Colon (tissue), 2 donors: ENCODE data around the gene MRPL46.
"Not testable (repeated sequence)": the region's sequence is repeated elsewhere in the genome, so short reads cannot be mapped to it uniquely, and the experiment has no call there.

ENCODE experiments used
- FAIRE-seq: peaks from 2 replicates; lab custom pipeline; 2012; peaks lifted over from hg19 to GRCh38; lab: Jason Lieb, UNC
- donor health status: control.
- donor health status: control.

Gene MRPL46

DNA sequence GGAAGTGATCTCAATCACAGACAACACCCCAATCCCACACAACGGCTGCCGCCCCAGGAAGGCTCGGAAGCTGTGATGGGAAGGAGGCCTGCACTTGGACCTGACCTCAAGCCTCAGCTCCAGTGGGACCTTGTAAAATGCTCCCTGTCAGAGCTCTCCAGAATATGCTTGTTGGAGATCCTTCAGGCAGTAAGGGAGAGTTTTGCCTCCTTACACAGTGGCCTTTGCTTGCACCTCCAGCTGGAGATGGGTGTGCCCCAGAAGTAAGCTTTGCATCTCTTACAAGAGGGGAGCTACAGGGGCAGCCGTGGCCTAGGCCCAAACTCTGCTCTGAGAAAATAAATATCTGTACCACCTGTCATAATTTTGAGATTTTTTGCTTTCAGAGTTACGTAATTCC, 10.7 kb upstream of the MRPL46 start:
- FAIRE-seq, result no peak

DNA sequence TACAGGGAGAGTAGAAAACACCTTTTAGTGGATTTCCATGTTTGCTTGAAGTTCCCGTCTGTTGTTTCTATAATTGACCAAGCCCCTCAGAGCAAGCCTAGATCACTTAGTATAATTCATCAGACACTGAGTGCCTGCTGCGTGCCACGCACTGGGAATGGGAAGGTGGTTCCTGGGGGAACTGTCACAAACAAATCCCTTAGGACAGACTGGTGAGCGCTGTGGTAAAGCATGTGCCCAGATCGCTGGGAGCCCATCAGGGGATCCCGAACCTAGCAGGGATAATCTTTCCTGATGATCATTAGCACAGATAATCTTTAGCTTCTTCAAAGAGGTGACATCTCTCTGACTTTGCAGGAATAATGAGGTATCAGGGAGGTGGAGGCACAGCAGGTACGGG, 9.9 kb upstream of the MRPL46 start:
- no peak for FAIRE-seq

DNA sequence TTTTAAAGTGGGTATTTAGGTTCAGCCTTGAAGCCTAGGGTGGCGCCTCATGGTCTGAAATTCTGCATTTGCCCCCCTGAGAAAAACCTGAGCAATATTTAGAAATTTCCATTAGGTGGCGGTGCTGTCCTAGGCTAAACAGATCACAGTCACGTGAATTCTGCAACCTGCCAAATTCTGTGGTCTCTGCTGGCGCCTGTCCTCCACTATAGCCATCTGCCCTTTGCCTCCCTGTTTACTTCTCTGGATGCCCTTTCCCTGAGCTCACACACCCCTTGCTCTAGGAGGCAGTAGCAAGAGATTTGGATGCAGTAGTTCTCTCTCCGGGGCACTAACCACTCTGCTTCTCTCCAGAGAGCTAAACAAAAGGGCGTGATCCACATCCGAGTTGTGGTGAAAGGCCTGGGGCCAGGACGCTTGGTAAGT, 9.5 kb upstream of the MRPL46 start:
- FAIRE-seq, result no peak

DNA sequence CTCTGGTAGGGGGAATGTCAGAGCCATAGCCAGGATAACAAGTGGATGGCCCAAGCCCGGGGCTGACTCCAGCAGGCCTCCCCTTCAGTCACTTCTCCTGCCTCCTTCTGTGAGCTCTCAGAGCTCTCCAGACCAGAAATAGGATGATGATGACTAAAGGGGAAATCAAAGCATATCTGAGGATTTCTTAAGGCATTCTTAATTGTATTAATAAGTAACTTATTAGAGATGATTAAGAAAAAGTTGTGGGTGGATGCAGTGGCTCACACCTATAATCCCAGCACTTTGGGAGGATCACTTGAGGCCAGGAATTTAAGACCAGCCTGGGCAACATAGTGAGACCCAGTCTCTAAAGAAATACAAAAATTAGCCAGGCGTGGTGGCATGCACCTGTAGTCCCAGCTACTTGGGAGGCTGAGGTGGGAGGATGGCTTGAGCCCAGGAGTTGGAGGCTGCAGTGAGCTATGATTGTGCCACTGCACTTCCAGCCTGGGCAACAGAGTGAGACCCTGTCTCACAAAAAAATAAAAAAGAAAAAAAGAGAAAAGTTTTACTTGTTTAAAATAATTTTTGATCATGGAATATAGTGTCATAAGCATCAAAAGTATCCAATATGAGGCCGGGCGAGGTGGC, 6.6 kb upstream of the MRPL46 start:
- not testable (repeated sequence) for FAIRE-seq

DNA sequence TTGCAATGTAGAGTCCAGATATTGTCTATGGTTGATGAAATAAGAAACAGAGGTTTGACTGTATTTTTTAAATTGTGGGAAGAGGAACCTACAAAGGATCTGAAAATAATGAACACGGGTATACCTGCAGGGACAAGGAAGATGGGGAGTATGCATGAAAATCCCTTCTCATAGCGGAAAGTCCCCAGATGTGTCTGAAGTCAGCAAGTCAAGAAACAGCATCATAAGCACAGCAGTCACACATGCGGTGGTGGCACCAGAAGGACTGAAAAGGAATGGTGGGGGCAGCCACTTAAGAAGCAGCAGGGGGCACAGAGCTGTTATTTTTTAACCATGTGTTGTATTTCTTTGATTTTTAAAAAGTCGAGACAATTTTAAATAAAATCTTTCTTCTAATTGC, 5.0 kb upstream of the MRPL46 start:
- no peak for FAIRE-seq

DNA sequence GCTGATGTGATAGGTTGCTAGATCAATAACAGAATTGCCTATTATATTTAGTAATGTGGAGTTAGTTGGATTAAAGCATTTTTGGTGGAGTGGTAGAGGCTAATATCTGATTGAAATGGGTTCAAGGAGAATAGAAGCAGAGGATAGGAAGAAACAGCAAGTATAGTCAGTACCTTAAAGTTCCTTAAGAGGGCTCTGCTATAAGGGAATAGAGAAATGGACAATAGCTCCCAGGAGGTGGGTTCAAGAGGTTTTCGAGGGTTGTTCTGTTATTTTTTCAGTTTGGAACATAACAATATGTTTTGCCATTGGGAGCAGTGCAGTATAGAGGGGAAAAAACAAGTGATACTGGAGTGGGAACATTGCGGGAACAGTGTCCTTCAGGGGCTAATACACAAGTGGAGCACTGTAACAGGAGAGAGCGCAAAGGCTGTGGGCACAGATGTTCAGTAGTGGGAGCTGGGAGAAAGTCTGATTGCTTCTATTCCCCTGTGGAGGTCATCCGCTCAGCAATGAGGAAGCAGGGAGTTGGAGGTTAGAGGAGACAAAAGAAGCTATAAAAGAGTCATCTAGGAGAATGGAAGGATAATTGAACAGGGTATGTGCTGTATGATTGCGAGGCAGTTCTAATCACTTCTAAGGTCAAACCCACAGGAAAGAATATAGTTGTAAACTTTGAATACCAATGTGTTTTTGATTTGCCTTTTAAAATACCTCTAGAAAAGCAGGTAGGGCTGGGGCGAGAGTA, 3.6 kb upstream of the MRPL46 start:
- FAIRE-seq, result no peak

DNA sequence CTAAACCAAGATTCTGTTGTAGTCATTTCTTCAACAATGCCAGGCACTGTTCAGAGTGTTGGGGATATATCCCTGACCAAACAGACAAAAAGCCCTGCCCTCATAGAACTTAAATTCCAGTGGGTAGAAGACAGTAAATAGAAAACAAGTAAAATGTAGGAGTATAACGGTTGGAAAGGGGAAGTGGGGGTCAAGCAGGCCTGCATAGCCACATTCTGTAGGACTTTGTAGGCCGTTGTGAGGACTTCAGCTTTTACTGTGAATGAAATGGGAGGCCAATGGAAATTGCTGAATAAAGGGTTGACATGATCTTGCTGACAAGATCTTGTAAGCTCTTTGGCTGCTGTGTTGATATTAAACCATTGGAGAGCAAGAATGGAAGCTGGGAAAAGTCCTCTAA, 2.1 kb upstream of the MRPL46 start:
- FAIRE-seq, result no peak

DNA sequence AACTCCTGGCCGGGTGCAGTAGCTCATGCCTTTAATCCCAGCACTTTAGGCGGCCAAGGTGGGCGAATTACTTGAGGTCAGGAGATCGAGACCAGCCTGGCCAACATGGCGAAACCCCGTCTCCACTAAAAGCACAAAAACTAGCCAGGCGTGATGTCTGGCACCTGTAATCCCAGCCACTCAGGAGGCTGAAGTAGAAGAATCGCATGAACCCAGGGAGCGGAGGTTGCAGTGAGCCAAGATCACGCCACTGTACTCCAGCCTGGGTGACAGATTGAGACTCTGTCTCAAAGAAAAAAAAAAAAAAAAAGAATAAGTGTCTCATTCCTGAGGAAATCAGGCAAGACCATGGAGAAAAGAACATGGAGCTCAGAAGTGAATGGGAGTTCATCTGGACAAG, 1.5 kb upstream of the MRPL46 start:
- FAIRE-seq, result not testable (repeated sequence)

DNA sequence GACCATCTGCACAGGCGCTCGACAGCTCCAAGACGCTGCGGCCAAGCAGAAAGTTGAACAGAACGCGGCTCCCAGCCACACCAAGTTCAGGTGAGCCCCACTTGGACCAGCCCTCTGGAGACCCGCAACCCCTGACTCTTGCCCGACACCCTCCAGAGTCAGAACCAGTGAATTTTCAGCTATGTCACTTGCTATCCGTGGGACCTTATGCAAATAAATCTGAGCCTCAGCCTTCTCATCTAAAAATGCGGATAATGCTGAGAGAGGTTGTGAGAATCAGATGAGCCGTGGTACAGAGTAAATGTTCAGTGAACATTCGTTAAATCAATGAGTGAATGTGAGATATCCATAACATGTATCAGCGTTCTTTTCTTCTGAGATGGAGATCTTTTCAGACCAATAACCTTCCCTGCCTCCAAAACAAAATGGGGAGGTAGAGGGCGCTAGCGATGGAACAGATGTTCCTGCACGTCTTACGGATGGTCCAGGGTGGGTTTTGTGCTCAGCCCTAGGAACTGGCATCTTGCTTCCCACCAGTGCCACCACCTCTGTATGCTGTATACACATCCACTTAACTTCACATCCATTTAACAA, 844 bp upstream of the MRPL46 start:
- FAIRE-seq, result no peak

DNA sequence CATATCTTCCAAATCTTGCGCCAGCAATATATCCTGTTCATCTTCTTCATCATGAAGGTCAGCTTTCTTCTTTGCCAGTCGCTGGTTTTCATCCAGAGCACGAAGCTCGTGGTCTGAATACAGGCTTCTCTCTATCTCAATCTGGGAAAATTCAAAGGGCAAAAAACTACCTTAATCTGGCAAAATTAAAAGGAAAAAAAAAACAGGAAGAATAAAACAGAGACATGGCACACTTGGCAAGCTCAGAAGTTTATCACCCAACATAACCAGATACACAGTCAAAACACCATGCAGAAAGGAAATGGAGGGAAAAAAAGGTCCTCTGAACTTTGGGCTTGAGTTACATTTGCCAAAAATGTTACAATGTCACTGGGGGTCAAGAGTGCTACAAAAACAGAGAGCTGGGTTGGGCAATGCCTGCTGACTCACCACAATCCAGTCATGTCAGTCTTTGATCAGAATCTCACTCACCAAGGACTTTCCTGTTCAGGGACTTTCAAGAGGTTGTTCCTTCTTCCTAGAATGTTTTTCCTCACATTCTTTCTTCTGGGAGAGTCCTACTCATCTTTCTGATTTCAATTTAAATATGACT, 1.5 kb downstream of the MRPL46 start:
- FAIRE-seq, result no peak

DNA sequence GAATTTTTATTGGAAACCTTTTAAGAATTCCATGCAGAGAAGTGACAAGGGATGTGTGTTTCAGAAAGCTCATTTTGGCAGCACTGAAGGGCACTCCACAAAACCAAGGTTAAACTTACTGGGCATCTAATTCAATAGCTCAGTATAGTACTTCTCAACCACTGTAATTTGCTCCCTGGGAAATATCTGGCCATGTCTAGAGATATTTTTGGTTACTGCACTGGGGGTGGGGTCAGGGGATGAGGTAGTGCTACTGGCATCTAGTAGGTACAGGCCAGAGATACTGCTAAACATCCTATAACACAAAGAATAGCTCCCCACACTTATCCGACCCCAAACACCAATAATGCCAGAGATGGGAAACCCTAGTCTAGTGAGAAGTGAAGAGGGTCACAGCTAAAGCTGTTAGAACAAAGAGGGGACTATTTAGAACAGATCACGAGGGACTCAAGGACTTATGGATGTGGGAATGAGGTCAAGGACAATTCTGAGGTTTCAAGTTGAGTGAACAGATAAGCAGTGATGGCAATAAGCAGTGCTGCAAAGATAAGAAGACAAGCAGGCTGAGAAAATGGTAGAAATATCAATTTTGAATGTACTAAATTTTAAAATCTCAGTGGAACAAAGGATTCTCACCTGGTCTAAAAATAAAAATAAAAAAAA, 3.2 kb downstream of the MRPL46 start:
- no peak for FAIRE-seq

DNA sequence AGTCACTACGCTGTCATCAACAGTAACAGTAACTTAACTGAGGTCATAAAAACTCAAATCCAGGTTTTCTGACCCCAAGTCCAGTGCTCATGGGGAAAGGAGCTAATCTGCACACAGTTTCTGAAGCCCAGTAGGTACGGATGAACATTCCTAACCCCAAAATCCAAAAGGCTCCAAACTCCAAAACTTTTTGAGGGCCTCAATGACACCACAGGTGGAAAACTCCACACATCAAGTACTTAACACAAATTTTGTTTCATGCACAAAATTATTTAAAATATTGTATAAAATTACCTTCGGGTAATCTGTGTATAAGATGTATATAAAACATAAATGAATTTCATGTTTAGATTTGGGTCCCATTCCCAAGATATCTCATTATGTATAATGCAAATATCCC, 10.5 kb downstream of the MRPL46 start:
- no peak for FAIRE-seq

DNA sequence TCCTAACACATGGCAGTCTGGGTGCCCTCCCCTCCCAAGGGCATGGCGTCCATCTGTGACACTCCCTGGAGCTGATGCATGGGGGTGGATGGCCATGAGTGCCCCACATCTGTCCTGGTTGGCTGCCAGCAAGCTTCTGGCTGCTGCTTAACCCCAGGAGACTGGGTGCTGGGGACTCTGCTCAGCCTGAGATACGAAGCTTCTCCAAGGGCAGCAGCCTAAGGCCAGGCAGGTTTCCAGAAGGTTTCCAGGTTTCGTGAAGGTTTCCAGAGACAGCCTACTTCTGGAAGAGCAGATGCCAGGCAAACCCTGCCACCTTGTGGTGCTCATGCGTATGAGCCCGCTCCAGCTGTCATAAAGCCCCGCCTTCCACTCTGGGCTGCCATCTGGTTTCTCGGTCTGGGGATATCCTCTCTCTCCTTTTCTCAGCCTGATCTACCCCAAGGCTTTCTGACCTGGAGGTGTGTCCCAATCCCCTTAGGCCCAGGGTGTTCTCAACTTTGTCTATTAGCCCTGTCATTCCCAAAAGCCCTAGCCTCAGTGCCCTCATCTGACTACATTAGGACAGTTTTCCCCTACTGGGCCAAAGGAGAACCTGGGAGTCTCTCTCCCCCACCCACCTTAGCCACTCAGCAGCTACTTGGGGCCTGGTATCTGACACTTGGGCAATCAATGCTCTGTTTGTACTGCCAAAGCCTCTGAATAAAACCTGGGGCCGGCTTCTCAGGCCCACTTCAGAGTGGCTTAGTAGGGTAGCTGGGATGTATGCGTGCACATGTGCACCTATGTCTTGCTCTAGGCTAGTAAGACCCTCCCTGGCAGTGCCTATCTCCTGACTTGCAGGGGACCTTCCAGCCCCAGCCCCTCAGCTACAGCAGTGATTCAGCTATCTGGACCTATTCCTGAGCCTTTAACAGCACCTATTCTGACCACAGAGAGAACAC, 12.0 kb downstream of the MRPL46 start:
- FAIRE-seq, result no peak

DNA sequence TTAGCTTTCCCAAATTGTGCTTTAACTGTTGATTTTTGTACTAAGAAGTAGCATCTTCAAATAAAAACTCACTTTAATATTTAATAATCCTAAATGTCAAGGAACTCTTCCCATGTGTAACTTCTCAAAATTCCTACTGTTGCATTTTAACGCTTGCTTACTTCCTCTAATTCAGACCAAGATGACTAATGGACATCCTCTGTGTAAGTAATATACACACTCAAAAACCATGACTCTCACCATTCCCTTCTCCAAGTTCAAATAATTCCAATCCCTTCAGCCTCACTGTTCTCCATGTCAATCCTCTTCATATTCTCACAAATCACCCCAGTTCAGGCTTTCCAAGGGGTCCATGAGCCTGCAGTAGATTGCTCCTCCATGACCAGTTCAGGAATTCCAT, 13.0 kb downstream of the MRPL46 start:
- FAIRE-seq, result no peak

DNA sequence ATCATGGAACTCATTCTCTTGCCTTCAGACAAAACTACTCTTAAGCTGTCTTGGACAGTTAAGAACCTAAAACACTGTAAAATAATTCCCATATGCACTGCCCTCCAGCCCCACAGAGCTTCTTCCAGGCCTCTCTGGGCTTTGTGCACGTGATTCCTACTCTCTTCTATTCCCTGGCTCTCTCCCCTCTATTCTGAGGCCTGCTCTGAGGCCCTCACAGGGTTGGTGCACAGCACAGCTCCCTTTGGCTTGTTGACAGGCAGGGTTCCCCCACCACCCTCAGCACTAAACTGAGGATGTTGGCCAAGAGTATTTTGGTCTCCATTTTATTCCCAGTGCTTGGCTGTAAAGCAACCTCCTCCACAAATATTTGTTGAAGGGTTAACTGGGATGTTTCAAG, 13.5 kb downstream of the MRPL46 start:
- no peak for FAIRE-seq

DNA sequence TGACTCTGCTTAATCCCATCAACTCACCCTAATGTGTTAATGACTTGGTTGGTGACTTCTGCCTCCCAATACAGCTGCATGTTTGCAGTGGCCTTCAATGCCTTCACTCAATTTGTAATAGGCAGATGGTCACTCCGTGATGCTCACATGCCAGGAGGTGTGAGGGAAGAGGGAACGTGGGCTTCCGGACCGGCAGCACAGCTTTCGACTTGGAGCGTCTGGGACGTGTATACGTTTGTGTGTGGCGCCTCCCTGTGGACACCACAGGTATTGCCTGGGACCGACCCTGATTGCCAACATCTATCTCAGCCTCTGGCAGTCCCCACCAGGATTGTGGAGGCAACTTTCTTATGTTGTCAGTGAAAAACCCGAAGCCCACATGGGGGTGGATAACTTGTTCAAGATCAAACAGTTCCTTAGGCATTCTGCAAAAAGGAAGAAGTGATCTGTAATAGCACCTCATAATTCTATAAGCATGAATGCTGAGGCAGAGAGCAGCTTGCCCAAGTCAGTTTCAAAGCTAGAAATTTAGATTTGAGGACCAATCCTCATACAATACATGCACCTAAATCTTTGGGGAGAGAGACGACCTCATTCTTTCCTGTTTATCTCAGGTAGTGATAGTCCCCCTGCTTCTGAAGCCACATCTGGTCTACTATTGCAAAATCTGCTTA, 16.9 kb downstream of the MRPL46 start:
- no peak for FAIRE-seq

DNA sequence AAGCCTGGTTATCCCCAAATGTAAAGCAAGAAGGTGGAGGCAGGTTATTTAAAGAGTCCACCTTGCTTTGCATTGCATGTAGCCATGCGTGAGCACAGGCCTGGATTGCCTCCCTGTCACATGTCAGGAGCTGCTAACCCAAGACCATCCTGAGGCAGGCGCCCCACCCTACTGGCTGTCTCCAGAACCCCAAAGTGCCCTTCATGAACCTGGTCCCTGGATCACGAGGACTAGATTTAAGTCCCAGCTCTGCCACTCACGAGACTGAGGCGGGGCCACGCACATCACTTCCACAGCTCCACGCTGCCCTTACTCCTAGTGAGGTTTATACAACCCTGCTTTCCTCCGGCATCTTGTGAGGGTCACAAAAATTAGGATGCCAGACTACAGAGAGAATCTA, 17.6 kb downstream of the MRPL46 start:
- no peak for FAIRE-seq

DNA sequence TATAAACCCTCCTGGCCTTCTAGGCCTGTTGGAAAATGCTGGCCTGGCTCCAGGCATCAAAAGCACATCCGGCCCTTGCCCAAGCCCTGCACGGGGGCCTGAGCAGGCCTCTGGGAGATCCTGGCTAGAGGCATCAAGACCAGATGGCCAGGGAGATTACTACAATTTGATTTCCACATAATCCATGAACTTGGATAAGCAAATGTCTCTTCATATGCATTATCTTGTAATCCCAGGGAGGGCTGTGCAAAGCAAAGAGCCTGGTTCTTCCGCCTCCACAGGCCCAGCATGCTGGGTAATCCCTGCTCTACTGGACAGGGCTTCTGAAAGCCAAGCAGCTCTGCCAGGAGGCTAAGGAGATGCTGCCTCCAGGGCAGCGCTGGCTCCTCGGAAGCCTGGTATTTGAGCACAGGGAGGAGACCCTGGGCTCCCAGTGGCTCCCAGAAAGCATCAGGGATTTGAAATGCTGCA, 18.2 kb downstream of the MRPL46 start:
- no peak for FAIRE-seq

DNA sequence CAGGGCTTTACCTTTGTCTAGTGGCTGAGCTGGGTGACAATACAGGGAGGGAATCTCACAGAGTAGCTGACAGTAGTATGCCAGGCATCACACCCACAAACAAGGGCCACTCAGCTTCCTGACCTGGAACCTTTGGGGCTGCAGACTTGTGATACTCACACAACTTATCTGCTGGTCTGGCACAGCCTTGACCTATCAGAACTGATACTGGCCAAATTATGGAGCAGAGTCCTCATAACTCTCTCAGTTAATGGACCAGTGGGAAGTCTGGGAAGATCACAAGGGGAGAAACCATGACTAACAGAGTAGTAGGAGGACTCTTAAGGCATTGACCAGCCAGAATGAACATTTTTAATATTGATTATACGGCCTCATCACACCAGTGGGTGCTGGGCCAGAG, 19.4 kb downstream of the MRPL46 start:
- no peak for FAIRE-seq

DNA sequence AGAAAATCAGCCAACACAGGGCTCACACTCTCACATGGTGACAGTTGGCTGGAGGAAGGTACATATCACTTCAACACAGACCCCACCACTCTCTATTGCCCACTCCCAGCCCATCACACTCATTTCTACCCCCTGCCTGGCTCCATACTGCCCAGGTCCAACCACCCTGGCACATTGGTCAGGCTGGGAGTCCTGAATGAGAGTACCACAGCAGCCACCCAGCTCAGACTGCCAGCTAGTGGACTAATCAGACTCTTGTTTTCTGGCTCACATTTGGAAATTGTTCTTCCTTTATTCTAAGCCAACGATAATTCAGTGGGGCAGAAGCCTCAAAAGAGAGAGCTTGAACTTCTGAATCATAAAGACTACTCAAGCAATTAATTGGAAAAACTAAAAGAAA, 20.0 kb downstream of the MRPL46 start:
- FAIRE-seq, result no peak
